ENCODE data around the gene ZBP1. TPM values are rescaled to one million over a fixed set of nuclear protein-coding genes. Genes with fewer than 3 reads are reported as not detected.

Gene ZBP1
- total RNA-seq, 1 donor from 2014 or later = not detected

- Mint-ChIP-seq H3K27me3 (ENCODE audit: low read depth) (peaks cover 55% of the 10 kb centered on the region), H3K4me3 (peak overlapping the region; percentile 11), H3K4me1 (peaks cover 53% of the 10 kb centered on the region), H3K36me3 (no peaks in the 10 kb centered on the region), H3K9me3 (no peaks in the 10 kb centered on the region), H3K27ac (peak overlapping the region; percentile 53)
- no peak for TF ChIP-seq CTCF (IDR thresholded peaks at IDR 0.05; ENCODE audit: unreplicated experiment)
- no peak for DNase-seq (ENCODE audit: low spot score in 2 of 2, unreplicated experiment in 2 of 2)
These were observed 39.6 kb downstream of the ZBP1 start for GRCh38 chr20:57580478-57581201.

GRCh38 chr20:57579898-57580447, 40.3 kb downstream of the ZBP1 start:
- H3K4me3 Mint-ChIP-seq = peak overlapping the region; percentile 11
- peaks cover 48% of the 10 kb centered on the region for H3K27me3 Mint-ChIP-seq (ENCODE audit: low read depth)
- no peak for TF ChIP-seq CTCF (IDR thresholded peaks at IDR 0.05; ENCODE audit: unreplicated experiment)
- DNase-seq (ENCODE audit: low spot score in 2 of 2, unreplicated experiment in 2 of 2) = peak; percentile 53 to 69
- H3K4me1 Mint-ChIP-seq = peaks cover 48% of the 10 kb centered on the region
- peak overlapping the region; percentile 53 for H3K27ac Mint-ChIP-seq
- H3K36me3 Mint-ChIP-seq = no peaks in the 10 kb centered on the region
- no peaks in the 10 kb centered on the region for H3K9me3 Mint-ChIP-seq

- no peak for TF ChIP-seq CTCF (IDR thresholded peaks at IDR 0.05; ENCODE audit: unreplicated experiment)
- Mint-ChIP-seq H3K9me3 (no peaks in the 10 kb centered on the region), H3K4me3 (no peak overlapping the region), H3K27me3 (ENCODE audit: low read depth) (peaks cover 42% of the 10 kb centered on the region), H3K36me3 (no peaks in the 10 kb centered on the region), H3K4me1 (peaks cover 42% of the 10 kb centered on the region), H3K27ac (peak overlapping the region; percentile 53)
- DNase-seq (ENCODE audit: low spot score in 2 of 2, unreplicated experiment in 2 of 2) = no peak
These were observed 40.8 kb downstream of the ZBP1 start for GRCh38 chr20:57579331-57579897.

DNA sequence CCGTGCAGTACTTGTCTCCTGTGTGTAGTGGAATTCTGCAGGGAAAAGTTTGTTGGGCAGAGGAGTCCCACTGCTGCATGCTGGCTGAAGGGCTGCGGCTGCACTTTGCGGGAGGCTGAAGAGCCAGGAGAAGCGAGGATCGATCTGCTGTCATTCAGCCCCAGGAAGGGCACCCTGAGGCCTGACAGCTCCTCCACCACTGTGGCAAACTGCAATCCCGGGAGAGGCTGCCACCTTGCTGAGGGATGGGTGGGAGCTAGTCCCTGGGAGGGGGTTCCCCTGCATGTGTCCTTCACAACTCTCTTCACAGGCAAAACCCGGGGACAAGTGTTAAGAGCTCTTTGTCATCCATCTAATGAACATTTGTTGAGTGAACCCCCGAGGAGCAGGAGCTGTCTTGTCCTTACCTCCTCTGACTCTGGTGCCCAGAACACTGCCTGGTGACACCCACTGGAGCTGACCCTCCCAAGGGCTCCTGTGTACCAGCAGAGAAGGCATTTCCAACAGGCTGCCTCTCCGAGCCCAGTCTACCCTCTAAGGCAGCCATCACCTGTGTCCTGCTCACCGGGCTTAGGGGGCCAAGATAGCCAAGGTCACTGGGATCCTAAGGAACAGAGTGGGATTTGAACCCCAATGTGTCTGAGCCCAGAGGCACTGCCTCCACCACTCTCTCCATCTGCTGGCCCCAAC, 41.6 kb downstream of the ZBP1 start:
- Mint-ChIP-seq H3K36me3 (no peaks in the 10 kb centered on the region), H3K4me3 (no peak overlapping the region), H3K27ac (no peak overlapping the region), H3K27me3 (ENCODE audit: low read depth) (peaks cover 38% of the 10 kb centered on the region), H3K4me1 (peaks cover 44% of the 10 kb centered on the region), H3K9me3 (no peaks in the 10 kb centered on the region)
- DNase-seq (ENCODE audit: low spot score in 2 of 2, unreplicated experiment in 2 of 2) = no peak
- TF ChIP-seq CTCF (IDR thresholded peaks at IDR 0.05; ENCODE audit: unreplicated experiment) = no peak

- no peak overlapping the region for H3K4me3 Mint-ChIP-seq
- H3K27ac Mint-ChIP-seq = no peak overlapping the region
- peaks cover 43% of the 10 kb centered on the region for H3K4me1 Mint-ChIP-seq
- no peaks in the 10 kb centered on the region for H3K9me3 Mint-ChIP-seq
- no peak for DNase-seq (ENCODE audit: low spot score in 2 of 2, unreplicated experiment in 2 of 2)
- TF ChIP-seq CTCF (IDR thresholded peaks at IDR 0.05; ENCODE audit: unreplicated experiment) = no peak
- peaks cover 32% of the 10 kb centered on the region for H3K27me3 Mint-ChIP-seq (ENCODE audit: low read depth)
- H3K36me3 Mint-ChIP-seq = no peaks in the 10 kb centered on the region
These were observed 42.3 kb downstream of the ZBP1 start for GRCh38 chr20:57577679-57578475.

Data from mesothelial cell of epicardium (in vitro differentiated cells).